Measurements from ENCODE around the gene AKAP8L.

DNA sequence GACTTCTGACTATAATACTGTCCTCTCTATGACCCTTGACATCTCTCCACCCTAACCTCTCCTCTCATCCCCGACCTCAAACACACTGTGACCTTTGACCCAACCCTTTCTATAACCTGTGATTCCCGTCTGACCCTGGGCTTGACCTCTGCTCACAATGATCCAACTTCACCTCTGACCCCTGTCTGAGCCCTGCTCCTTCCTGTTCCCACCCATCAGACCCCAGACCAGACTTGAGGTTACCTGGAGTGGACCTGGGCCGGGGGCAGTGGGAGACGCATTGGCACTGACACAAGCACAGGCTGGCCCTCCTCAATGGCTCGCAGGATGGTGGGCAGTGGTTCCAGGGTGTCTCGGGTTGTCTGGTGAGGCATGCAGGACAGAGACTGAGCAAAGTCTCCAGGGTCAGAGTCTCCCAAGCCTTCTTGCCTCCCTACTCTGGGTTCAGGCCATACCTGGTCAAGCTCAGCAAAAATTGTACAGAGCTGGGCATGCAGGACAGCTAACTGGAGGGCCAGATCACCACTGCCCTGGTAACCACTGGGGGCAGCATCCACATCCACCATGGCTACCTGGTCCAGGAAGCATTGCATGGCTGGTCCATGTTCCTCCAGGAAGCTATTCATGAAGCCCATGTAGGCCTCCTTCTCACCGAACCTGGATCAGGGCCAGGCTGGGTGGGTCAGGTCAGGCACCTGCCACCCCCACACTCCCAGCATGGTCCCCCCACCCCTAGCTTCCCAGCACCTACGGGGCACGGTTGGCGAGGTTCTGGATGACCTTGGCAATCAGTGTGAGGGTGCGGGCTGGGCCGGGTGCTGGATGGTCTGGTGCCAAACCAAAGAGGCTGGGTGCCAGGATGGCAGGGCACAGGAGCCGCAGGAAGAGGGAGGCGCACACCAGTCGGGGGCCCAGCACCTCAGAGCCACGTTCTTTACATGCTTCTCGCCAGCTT lies 35.4 kb upstream of the AKAP8L start:
- no peak for TF ChIP-seq EZH2phosphoT487 (IDR thresholded peaks at IDR 0.05; ENCODE audit: insufficient read depth, low read depth)
- TF ChIP-seq EZH2 (IDR thresholded peaks at IDR 0.05; ENCODE audit: insufficient read depth, poor library complexity, severe bottlenecking): no peak
